DND-41 (cell line): ENCODE results near the gene TSPO.

Source experiments
- EZH2 ChIP-seq: IDR thresholded peaks from 3 replicates; pipeline ENCODE4 v1.6.1; 2012; ENCODE audit warnings: borderline replicate concordance, low read depth, mild to moderate bottlenecking, moderate library complexity, low read length, inconsistent platforms; ENCODE audit not compliant: severe bottlenecking
- TF ChIP-seq, protein P1 (sequence below): IDR thresholded peaks from 2 replicates; pipeline ENCODE4 v1.5.1; 2012; ENCODE audit warnings: borderline replicate concordance, low read length, moderate library complexity, mild to moderate bottlenecking; ENCODE audit not compliant: poor library complexity, severe bottlenecking; ENCODE audit errors: extremely low read depth

DNA sequence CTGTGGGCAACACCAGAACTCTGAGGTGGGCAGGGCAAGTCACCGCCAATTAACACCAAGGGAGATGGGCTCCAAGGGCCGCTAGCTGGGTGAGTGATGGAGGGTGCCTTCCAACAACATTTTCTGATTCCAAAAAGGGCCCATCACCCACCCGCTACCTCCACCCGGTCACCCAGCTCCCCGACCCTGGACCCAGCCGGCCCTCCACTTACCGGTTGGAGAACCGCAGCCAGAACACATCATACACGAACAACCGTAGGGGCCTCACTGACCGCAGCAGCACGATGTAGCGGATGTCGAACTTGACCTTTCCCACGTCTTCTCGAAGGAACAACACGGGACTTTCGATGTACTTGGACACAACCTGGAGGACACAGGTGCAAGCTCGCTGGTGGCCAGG is 20.8 kb downstream of the TSPO start:
- TF ChIP-seq, protein P1, sequence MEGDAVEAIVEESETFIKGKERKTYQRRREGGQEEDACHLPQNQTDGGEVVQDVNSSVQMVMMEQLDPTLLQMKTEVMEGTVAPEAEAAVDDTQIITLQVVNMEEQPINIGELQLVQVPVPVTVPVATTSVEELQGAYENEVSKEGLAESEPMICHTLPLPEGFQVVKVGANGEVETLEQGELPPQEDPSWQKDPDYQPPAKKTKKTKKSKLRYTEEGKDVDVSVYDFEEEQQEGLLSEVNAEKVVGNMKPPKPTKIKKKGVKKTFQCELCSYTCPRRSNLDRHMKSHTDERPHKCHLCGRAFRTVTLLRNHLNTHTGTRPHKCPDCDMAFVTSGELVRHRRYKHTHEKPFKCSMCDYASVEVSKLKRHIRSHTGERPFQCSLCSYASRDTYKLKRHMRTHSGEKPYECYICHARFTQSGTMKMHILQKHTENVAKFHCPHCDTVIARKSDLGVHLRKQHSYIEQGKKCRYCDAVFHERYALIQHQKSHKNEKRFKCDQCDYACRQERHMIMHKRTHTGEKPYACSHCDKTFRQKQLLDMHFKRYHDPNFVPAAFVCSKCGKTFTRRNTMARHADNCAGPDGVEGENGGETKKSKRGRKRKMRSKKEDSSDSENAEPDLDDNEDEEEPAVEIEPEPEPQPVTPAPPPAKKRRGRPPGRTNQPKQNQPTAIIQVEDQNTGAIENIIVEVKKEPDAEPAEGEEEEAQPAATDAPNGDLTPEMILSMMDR: no peak
- no peak for TF ChIP-seq EZH2
